Thyroid gland (tissue), 4 donors: Measurements from ENCODE around the gene HK3. TPM values are rescaled to one million over a fixed set of nuclear protein-coding genes. Genes with fewer than 3 reads are reported as not detected.

Experiments
- DNase-seq, 2 donors: peaks; one replicate each; pipeline ENCODE4 v3.0.0-alpha.2; 2019
- H3K27ac ChIP-seq, 3 donors: fragments of 200-600 bp; sonication (generic); 1 replicate in 2 of 3; 2 replicates in 1 of 3; pipeline ENCODE4 v1.5.1; 2016 to 2019; ENCODE audit warnings: mild to moderate bottlenecking in 1 of 3, moderate library complexity in 1 of 3
- H3K27me3 ChIP-seq: fragments of 200-600 bp; sonication (generic); one replicate; pipeline ENCODE4 v1.5.1; 2019
- H3K36me3 ChIP-seq, 2 donors: fragments of 200-600 bp; sonication (generic); one replicate each; pipeline ENCODE4 v1.5.1; 2016 to 2019
- H3K4me1 ChIP-seq, 2 donors: fragments of 200-600 bp; sonication (generic); one replicate each; pipeline ENCODE4 v1.5.1; 2017 to 2019
- H3K4me3 ChIP-seq, 3 donors: fragments of 200-600 bp; sonication (generic); replicated peaks in 1 of 3; 1 replicate in 2 of 3; 2 replicates in 1 of 3; pipeline ENCODE4 v1.5.1; 2016; ENCODE audit warnings: mild to moderate bottlenecking in 1 of 3
- H3K9me3 ChIP-seq: fragments of 200-600 bp; sonication (generic); one replicate; pipeline ENCODE4 v1.5.1; 2017
- POLR2A ChIP-seq, 2 donors: fragments of 450-650 bp; IDR thresholded peaks; one replicate each; pipeline ENCODE4 v1.6.1; 2017; ENCODE audit warnings: antibody characterized with exemption in 2 of 2, mild to moderate bottlenecking in 2 of 2, moderate library complexity in 1 of 2
- WGBS, 2 donors: methylation state at CpG; one replicate each; pipeline ENCODE4 v1.1.5; 2017; 5-methylcytosine and 5-hydroxymethylcytosine counted together
- intact Hi-C: fragments of 100-400 bp; cut with DNase I; formaldehyde crosslinking; loops from one replicate; pipeline ENCODE4 v1.15.1; 2023
- total RNA-seq, 4 donors: library from RNA; depleted of rRNA; stranded (reverse); fragments of >200 nt; gene quantifications; one replicate each; pipeline ENCODE4 v1.2.3, GENCODE V29; 2016
- TF ChIP-seq, protein P1 (sequence below), 6 experiments: fragments of 200-600 bp in 3 of 6; fragments of 450-650 bp in 3 of 6; sonication (generic) in 3 of 6; IDR thresholded peaks; one replicate each; pipeline ENCODE4 v1.5.1; 2016 to 2019; ENCODE audit warnings: antibody characterized with exemption in 6 of 6, mild to moderate bottlenecking in 2 of 6, inconsistent platforms in 1 of 6, moderate library complexity in 1 of 6

The HK3 gene
- total RNA-seq, 4 donors from 2014 or later = 0.67 to 3.1 (median 2.1) TPM

DNA sequence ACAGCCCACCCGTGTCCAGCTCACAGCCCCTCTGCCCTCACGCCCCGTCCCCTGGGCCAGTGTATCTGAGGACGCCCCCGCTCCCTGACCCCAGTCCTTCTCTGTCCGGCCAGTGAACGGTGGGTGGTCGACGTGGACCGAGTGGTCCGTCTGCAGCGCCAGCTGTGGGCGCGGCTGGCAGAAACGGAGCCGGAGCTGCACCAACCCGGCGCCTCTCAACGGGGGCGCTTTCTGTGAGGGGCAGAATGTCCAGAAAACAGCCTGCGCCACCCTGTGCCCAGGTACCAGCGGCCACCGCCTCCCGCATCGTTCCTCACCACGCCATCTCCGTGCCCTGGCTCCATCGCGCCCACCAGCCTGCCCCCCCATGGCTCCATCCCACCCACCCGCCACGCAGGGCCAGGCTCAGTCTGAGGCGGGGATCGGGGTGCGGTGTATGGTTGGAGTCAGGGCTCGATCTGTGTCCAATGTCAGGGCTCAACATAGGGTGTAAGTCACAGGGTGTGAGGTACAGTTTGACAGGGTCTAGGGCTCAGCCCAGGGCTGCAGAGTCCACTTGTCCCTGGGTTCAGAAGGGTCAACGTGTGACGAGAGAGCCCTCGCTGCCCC is 29.5 kb downstream of the HK3 start:
- no peak overlapping the region for H3K4me3 ChIP-seq
- intact Hi-C loops = no loop called here
- TF ChIP-seq, protein P1, sequence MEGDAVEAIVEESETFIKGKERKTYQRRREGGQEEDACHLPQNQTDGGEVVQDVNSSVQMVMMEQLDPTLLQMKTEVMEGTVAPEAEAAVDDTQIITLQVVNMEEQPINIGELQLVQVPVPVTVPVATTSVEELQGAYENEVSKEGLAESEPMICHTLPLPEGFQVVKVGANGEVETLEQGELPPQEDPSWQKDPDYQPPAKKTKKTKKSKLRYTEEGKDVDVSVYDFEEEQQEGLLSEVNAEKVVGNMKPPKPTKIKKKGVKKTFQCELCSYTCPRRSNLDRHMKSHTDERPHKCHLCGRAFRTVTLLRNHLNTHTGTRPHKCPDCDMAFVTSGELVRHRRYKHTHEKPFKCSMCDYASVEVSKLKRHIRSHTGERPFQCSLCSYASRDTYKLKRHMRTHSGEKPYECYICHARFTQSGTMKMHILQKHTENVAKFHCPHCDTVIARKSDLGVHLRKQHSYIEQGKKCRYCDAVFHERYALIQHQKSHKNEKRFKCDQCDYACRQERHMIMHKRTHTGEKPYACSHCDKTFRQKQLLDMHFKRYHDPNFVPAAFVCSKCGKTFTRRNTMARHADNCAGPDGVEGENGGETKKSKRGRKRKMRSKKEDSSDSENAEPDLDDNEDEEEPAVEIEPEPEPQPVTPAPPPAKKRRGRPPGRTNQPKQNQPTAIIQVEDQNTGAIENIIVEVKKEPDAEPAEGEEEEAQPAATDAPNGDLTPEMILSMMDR (IDR thresholded peaks at IDR 0.05) = no peak
- TF ChIP-seq POLR2A (IDR thresholded peaks at IDR 0.05) = no peak
- 80 to 84% methylated on average over 35 to 36 of the region's 38 CpGs for WGBS, 2 donors
- H3K9me3 ChIP-seq = no peaks in the 10 kb centered on the region
- H3K36me3 ChIP-seq = no peaks in the 10 kb centered on the region
- H3K27me3 ChIP-seq = no peaks in the 10 kb centered on the region
- no peak for DNase-seq
- H3K27ac ChIP-seq = no peak overlapping the region
- no peaks in the 10 kb centered on the region for H3K4me1 ChIP-seq

DNA sequence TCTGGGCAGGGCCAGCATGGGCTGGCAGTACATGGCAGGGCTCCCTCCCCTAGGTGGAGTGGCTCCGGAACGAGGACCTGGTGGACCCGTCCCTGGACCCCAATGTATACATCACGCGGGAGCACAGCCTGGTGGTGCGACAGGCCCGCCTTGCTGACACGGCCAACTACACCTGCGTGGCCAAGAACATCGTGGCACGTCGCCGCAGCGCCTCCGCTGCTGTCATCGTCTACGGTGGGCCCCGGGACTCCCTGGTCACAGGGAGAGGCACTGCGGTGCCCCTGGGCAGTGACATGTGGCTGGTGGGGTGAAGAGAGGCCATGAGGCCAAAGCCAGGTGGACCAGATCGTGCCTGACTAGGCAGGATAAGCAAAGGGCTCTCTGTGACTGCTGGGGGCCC is 30.4 kb downstream of the HK3 start:
- no peaks in the 10 kb centered on the region for H3K27me3 ChIP-seq
- no peaks in the 10 kb centered on the region for H3K36me3 ChIP-seq
- TF ChIP-seq POLR2A (IDR thresholded peaks at IDR 0.05) = no peak
- TF ChIP-seq, protein P1 (IDR thresholded peaks at IDR 0.05) = no peak
- no peak overlapping the region for H3K27ac ChIP-seq
- DNase-seq = no peak
- H3K4me3 ChIP-seq = no peak overlapping the region
- intact Hi-C loops = no loop called here
- no peaks in the 10 kb centered on the region for H3K4me1 ChIP-seq
- 88% methylated on average over 13 to 14 of the region's 20 CpGs for WGBS, 2 donors
- no peaks in the 10 kb centered on the region for H3K9me3 ChIP-seq

DNA sequence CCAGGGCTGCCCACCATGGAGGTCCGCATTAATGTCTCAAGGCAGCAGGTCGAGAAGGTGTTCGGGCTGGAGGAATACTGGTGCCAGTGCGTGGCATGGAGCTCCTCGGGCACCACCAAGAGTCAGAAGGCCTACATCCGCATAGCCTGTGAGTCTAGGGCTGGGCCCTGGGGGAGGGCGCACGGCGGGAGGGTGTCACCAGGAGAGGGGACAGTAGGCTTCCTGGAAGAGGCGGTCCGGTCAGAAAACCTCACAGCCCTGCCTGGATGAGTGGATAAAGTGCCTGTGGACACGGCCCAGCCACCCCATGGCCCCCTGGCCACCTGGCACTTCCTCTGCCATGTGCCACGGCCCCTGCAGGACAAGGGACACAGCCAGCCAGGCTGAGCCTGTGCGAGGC is 31.0 kb downstream of the HK3 start:
- 83 to 86% methylated on average over 12 to 14 of the region's 14 CpGs for WGBS, 2 donors
- Histone ChIP-seq H3K4me1 (no peaks in the 10 kb centered on the region), H3K9me3 (no peaks in the 10 kb centered on the region), H3K27ac (no peak overlapping the region), H3K36me3 (no peaks in the 10 kb centered on the region), H3K4me3 (no peak overlapping the region), H3K27me3 (no peaks in the 10 kb centered on the region)
- DNase-seq = no peak
- TF ChIP-seq, protein P1 (IDR thresholded peaks at IDR 0.05) = no peak
- TF ChIP-seq POLR2A (IDR thresholded peaks at IDR 0.05) = no peak
- intact Hi-C loops = no loop called here

DNA sequence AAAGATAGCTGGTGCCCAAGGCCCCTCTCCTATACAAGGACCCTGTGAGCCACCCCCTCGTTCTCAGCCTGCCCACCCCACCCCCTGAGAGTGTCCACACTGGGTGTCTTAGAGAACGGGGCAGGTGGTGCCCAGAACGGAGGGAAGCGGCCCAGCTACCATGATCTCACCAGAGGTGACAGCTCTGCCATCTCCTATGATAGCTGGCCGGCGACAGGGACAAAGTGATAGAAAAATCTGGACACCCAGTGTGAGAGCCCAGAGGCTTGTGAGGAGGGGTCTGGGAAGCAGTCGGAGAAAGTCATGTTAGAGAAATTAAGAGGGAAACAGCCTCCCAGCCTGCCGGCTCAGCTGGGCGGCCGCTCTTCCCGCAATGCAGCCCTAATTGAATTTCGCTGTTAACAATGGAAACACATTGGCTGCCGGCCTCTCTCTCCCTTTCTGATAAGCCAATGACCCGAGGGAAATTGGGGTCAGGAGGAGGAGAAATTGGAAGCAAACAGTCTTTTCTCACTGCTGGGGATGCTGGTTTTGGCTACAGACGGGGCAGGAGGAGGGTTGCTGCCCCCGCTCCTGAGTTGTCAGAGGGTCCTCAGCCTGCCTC is 32.3 kb downstream of the HK3 start:
- Histone ChIP-seq H3K27ac (no peak overlapping the region), H3K4me1 (no peaks in the 10 kb centered on the region), H3K27me3 (no peaks in the 10 kb centered on the region), H3K9me3 (no peaks in the 10 kb centered on the region), H3K4me3 (no peak overlapping the region), H3K36me3 (no peaks in the 10 kb centered on the region)
- intact Hi-C loops = no loop called here
- DNase-seq = no peak
- no peak for TF ChIP-seq POLR2A (IDR thresholded peaks at IDR 0.05)
- TF ChIP-seq, protein P1 (IDR thresholded peaks at IDR 0.05) = no peak
- WGBS, 2 donors = 27 to 37% methylated on average over 14 to 16 of the region's 16 CpGs

DNA sequence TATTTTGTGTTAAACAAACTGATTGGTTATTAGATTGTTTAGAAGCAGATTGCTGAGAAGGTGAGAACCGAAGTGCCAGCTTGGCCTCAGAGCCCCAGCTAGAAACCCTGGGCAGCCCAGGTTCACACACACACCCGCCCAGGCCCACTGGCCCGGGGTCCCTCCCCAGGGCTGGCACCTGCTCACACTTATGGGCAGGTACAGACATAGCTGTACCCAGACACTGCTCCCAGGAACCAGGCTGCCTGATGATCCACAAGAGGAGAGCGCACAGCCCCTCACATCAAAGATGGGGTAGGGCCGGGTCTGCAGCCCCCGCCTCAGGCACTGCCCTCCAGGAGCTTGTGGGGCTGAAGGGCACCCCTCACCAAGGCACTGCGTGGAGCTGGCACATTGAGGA is 33.2 kb downstream of the HK3 start:
- Histone ChIP-seq H3K27me3 (no peaks in the 10 kb centered on the region), H3K9me3 (no peaks in the 10 kb centered on the region), H3K27ac (no peak overlapping the region), H3K4me3 (no peak overlapping the region), H3K4me1 (no peaks in the 10 kb centered on the region), H3K36me3 (no peaks in the 10 kb centered on the region)
- TF ChIP-seq, protein P1 (IDR thresholded peaks at IDR 0.05) = no peak
- TF ChIP-seq POLR2A (IDR thresholded peaks at IDR 0.05) = no peak
- DNase-seq = no peak
- intact Hi-C loops = no loop called here
- 71 to 83% methylated on average over 5 to 6 of the region's 7 CpGs for WGBS, 2 donors
